OCI-LY1 (cell line): Measurements from ENCODE around the gene MRPS6.

Source experiments
- H2AFZ ChIP-seq: fragments of 200-600 bp; sonication (generic), shearing (Covaris generic); 2 replicates; pipeline ENCODE4 v1.6.0; 2014; ENCODE audit warnings: antibody characterized with exemption, mild to moderate bottlenecking, low read length
- H3F3A ChIP-seq: fragments of 200-600 bp; sonication (generic), shearing (Covaris generic); 2 replicates; pipeline ENCODE4 v1.6.0; 2014; ENCODE audit warnings: mild to moderate bottlenecking, antibody characterized with exemption, low read length, moderate library complexity; ENCODE audit not compliant: insufficient read depth
- H3K27ac ChIP-seq: fragments of 200-600 bp; sonication (generic); 2 replicates; pipeline ENCODE4 v1.5.1; 2014; ENCODE audit warnings: low read length, mixed run types, mild to moderate bottlenecking, low read depth; ENCODE audit not compliant: poor library complexity, severe bottlenecking
- H3K27me3 ChIP-seq: fragments of 200-600 bp; sonication (generic); 2 replicates; pipeline ENCODE4 v1.6.0; 2014; ENCODE audit warnings: antibody characterized with exemption, mild to moderate bottlenecking, low read length, moderate library complexity; ENCODE audit not compliant: insufficient read depth
- H3K36me3 ChIP-seq: fragments of 200-600 bp; sonication (generic); 2 replicates; pipeline ENCODE4 v1.6.1; 2014; ENCODE audit warnings: mild to moderate bottlenecking, antibody characterized with exemption, low read length, moderate library complexity, mixed read lengths; ENCODE audit not compliant: insufficient read depth
- H3K4me1 ChIP-seq: fragments of 200-600 bp; sonication (generic); 2 replicates; pipeline ENCODE4 v1.5.1; 2014; ENCODE audit warnings: mild to moderate bottlenecking, low read length, moderate library complexity; ENCODE audit not compliant: insufficient read depth, severe bottlenecking
- H3K4me2 ChIP-seq: fragments of 200-600 bp; sonication (generic), shearing (Covaris generic); 2 replicates; pipeline ENCODE4 v1.6.1; 2014; ENCODE audit warnings: low read length
- H3K4me3 ChIP-seq: fragments of 200-600 bp; sonication (generic); 2 replicates; pipeline ENCODE4 v1.5.1; 2014; ENCODE audit warnings: low read length, low read depth, mild to moderate bottlenecking, mixed read lengths; ENCODE audit not compliant: poor library complexity, severe bottlenecking
- H3K79me2 ChIP-seq: fragments of 200-600 bp; shearing (Covaris generic); 2 replicates; pipeline ENCODE4 v1.6.1; 2016; ENCODE audit warnings: mixed run types, low read length, mixed read lengths; ENCODE audit not compliant: insufficient read depth
- H3K9ac ChIP-seq: fragments of 200-600 bp; sonication (generic), shearing (Covaris generic); 2 replicates; pipeline ENCODE4 v1.6.1; 2014; ENCODE audit warnings: mild to moderate bottlenecking, low read length, mixed read lengths
- H3K9me2 ChIP-seq: fragments of 200-600 bp; sonication (generic), shearing (Covaris generic); 2 replicates; pipeline ENCODE4 v1.6.1; 2014; ENCODE audit warnings: low read depth, mild to moderate bottlenecking, low read length, mixed read lengths
- H3K9me3 ChIP-seq: fragments of 200-600 bp; shearing (Covaris generic); 2 replicates; pipeline ENCODE4 v1.6.1; 2014; ENCODE audit warnings: low read length, mixed read lengths
- H4K20me1 ChIP-seq: fragments of 200-600 bp; sonication (generic), shearing (Covaris generic); 2 replicates; pipeline ENCODE4 v1.6.0; 2016; ENCODE audit warnings: mild to moderate bottlenecking, low read length; ENCODE audit not compliant: insufficient read depth
- EZH2 ChIP-seq: fragments of 200-600 bp; sonication (generic), shearing (Covaris generic); IDR thresholded peaks from 2 replicates; pipeline ENCODE4 v1.8.0; 2017; ENCODE audit warnings: borderline replicate concordance, mixed run types, mild to moderate bottlenecking, antibody characterized with exemption, low read length, moderate library complexity, mixed read lengths
- TF ChIP-seq, protein P1 (sequence below): fragments of 200-600 bp; sonication (generic), shearing (Covaris generic); IDR thresholded peaks from 2 replicates; pipeline ENCODE4 v1.5.1; 2017; ENCODE audit warnings: mild to moderate bottlenecking, antibody characterized with exemption, low read length, moderate library complexity, mixed read lengths

The MRPS6 gene

DNA sequence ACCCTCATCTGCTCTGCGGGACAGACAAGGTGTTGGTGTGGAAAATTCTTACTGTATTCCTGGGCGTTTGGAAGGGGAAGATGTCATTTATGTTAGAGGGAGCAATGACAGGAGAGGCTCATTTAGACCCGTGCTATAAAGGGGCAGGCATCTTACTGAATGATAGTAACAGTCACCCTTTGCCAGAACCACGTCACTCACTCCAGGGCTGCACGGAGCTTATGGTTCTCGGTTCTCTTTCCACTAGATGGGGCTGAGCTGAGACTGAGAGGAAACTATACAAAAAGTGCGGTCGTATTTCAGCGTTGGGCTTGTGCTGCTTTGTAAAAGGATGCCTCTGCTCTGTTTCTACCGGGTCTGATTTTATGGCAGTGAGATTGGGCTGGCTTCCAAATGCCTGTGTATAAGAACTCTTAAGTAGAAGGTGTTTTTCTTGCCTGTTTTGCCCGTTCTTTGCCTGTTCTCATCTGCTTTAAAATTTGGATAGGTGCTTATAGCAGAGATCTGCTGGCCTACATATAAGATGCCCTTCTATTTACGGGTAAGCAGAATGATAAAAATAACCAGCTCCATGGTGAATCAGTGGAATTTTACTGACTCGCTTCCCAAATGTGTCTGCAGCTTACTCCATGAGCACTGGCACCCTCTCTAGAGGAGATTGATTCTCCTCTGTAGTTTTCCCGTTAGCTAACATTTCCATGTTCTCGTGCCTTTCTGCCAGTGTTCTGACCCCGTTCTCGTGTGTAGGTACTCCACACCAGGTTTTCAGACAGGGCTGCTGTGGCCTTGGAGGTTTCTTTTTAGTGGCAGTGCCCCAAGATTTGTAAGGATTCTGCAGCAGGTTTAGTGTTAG, 55.9 kb downstream of the MRPS6 start:
- peak overlapping the region; percentile 84 for H3K27ac ChIP-seq
- TF ChIP-seq, protein P1, sequence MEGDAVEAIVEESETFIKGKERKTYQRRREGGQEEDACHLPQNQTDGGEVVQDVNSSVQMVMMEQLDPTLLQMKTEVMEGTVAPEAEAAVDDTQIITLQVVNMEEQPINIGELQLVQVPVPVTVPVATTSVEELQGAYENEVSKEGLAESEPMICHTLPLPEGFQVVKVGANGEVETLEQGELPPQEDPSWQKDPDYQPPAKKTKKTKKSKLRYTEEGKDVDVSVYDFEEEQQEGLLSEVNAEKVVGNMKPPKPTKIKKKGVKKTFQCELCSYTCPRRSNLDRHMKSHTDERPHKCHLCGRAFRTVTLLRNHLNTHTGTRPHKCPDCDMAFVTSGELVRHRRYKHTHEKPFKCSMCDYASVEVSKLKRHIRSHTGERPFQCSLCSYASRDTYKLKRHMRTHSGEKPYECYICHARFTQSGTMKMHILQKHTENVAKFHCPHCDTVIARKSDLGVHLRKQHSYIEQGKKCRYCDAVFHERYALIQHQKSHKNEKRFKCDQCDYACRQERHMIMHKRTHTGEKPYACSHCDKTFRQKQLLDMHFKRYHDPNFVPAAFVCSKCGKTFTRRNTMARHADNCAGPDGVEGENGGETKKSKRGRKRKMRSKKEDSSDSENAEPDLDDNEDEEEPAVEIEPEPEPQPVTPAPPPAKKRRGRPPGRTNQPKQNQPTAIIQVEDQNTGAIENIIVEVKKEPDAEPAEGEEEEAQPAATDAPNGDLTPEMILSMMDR: peak; percentile 48
- no peak for TF ChIP-seq EZH2
- H3K79me2 ChIP-seq: peaks cover 23% of the 10 kb centered on the region
- H4K20me1 ChIP-seq: no peaks in the 10 kb centered on the region
- no peaks in the 10 kb centered on the region for H3K27me3 ChIP-seq
- peak overlapping the region; percentile 36 for H3K9ac ChIP-seq
- no peaks in the 10 kb centered on the region for H3K9me2 ChIP-seq
- peaks cover 32% of the 10 kb centered on the region for H3K4me1 ChIP-seq
- no peaks in the 10 kb centered on the region for H3F3A ChIP-seq
- peak overlapping the region; percentile 46 for H3K4me2 ChIP-seq
- H3K36me3 ChIP-seq: peaks cover 82% of the 10 kb centered on the region
- H2AFZ ChIP-seq: no peak overlapping the region
- peak overlapping the region; percentile 26 for H3K4me3 ChIP-seq
- no peaks in the 10 kb centered on the region for H3K9me3 ChIP-seq

DNA sequence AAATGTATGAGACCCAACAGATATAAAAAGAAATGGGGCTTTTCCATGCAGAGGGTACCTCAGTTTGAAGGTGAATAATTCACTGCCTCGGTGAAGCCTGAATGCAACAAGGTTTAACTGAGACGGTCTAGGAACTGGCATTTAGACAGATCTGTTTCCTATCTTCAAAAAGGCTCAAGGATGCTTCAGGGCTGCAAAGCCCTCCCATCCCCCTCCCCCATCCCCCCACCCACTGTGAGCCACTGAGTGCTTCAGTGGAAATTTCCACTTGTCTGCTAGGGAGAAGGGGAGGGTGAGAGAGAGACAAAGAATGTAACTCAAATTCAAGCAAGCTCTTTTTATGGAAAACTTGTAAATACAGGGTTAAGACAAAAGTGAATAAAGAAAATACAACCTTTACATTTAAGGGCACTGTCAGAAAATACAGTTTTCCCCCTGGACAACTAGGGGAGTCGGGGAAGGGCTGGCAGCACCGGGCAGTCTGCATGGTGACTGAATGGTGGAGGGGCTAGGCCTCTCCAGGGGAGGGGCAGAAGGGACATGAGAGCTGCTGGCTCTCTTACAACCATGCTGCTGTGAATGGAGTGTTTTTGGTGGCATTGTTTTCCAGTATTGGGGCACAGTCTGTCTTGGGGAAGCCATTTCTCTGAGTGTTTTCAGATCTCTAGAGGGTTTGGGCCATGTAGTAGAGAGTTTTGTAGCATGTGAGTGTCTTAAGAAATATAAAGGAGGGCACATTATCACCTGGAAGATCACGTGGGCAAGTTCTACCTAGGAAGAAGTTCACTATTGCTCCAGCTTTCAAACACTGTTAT, 56.7 kb downstream of the MRPS6 start:
- Histone ChIP-seq H3F3A (no peaks in the 10 kb centered on the region), H3K36me3 (peaks cover 82% of the 10 kb centered on the region), H4K20me1 (no peaks in the 10 kb centered on the region), H3K79me2 (peaks cover 32% of the 10 kb centered on the region), H2AFZ (no peak overlapping the region), H3K4me3 (peak overlapping the region; percentile 26), H3K27ac (peak overlapping the region; percentile 84), H3K9me2 (no peaks in the 10 kb centered on the region), H3K9me3 (no peaks in the 10 kb centered on the region), H3K27me3 (no peaks in the 10 kb centered on the region), H3K4me1 (peaks cover 32% of the 10 kb centered on the region), H3K9ac (peak overlapping the region; percentile 36), H3K4me2 (peak overlapping the region; percentile 46)
- TF ChIP-seq, protein P1: no peak
- TF ChIP-seq EZH2: no peak

DNA sequence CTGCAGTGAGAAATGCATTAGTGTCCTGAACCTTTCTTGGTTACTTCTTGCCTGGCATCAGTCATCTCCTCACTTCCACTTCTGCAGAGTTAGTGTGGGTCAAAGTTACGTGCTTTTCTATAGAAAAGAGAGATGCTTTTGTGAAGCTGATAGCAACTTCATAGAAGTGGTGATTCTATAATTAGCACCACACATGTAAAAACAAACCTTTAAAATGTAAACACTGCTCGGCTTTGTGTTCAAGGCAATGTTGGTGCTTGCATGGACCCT, 57.3 kb downstream of the MRPS6 start:
- TF ChIP-seq, protein P1: no peak
- TF ChIP-seq EZH2: no peak
- H3K9ac ChIP-seq: peak overlapping the region; percentile 34
- H3K9me2 ChIP-seq: no peaks in the 10 kb centered on the region
- H3K4me2 ChIP-seq: peak overlapping the region; percentile 46
- H2AFZ ChIP-seq: no peak overlapping the region
- H3K4me1 ChIP-seq: peaks cover 32% of the 10 kb centered on the region
- peak overlapping the region; percentile 84 for H3K27ac ChIP-seq
- H3K27me3 ChIP-seq: no peaks in the 10 kb centered on the region
- H4K20me1 ChIP-seq: no peaks in the 10 kb centered on the region
- H3K4me3 ChIP-seq: no peak overlapping the region
- H3K79me2 ChIP-seq: peaks cover 32% of the 10 kb centered on the region
- no peaks in the 10 kb centered on the region for H3F3A ChIP-seq
- no peaks in the 10 kb centered on the region for H3K9me3 ChIP-seq
- H3K36me3 ChIP-seq: peaks cover 82% of the 10 kb centered on the region
